HEK293 (cell line): ENCODE measurements around the gene KCNQ1.

ENCODE experiments used
- ZNF140 ChIP-seq: fragments of 450-650 bp; formaldehyde crosslinking; IDR thresholded peaks from 2 replicates; pipeline ENCODE4 v1.5.1; 2016; ENCODE audit warnings: missing biosample characterization, missing genetic modification characterization
- ZNF146 ChIP-seq: fragments of 450-650 bp; formaldehyde crosslinking; IDR thresholded peaks from 2 replicates; pipeline ENCODE4 v1.5.1; 2016; ENCODE audit warnings: missing biosample characterization, missing genetic modification characterization
- TF ChIP-seq, protein P1 (sequence below): fragments of 450-650 bp; formaldehyde crosslinking; IDR thresholded peaks from 2 replicates; pipeline ENCODE4 v1.5.1; 2016; ENCODE audit warnings: missing biosample characterization, missing genetic modification characterization
- TF ChIP-seq, protein P2 (sequence below): fragments of 450-650 bp; formaldehyde crosslinking; IDR thresholded peaks from 2 replicates; pipeline ENCODE4 v1.5.1; 2016; ENCODE audit warnings: missing biosample characterization, missing genetic modification characterization

GRCh38 chr11:2788168-2789071 is 343.6 kb downstream of the KCNQ1 start:
- no peak for TF ChIP-seq ZNF140 (tag by site-specific recombination)
- TF ChIP-seq, protein P1, sequence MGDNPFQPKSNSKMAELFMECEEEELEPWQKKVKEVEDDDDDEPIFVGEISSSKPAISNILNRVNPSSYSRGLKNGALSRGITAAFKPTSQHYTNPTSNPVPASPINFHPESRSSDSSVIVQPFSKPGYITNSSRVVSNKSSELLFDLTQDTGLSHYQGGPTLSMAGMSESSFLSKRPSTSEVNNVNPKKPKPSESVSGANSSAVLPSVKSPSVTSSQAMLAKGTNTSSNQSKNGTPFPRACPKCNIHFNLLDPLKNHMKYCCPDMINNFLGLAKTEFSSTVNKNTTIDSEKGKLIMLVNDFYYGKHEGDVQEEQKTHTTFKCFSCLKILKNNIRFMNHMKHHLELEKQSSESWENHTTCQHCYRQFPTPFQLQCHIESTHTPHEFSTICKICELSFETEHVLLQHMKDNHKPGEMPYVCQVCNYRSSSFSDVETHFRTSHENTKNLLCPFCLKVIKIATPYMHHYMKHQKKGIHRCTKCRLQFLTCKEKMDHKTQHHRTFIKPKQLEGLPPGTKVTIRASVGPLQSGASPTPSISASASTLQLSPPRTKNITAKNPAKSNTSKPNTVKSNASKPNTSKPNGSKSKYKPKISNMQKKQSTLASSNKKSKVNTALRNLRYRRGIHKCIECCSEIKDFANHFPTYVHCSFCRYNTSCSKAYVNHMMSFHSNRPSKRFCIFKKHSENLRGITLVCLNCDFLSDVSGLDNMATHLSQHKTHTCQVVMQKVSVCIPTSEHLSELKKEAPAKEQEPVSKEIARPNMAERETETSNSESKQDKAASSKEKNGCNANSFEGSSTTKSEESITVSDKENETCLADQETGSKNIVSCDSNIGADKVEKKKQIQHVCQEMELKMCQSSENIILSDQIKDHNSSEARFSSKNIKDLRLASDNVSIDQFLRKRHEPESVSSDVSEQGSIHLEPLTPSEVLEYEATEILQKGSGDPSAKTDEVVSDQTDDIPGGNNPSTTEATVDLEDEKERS (tag by site-specific recombination): no peak
- TF ChIP-seq, protein P2, sequence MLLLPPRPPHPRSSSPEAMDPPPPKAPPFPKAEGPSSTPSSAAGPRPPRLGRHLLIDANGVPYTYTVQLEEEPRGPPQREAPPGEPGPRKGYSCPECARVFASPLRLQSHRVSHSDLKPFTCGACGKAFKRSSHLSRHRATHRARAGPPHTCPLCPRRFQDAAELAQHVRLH (tag by site-specific recombination): no peak
- TF ChIP-seq ZNF146: no peak
